GM18520 (cell line): ENCODE measurements around the gene EDEM1.
"Not testable (repeated sequence)": the region's sequence is repeated elsewhere in the genome, so short reads cannot be mapped to it uniquely, and the experiment has no call there.

ENCODE experiments used
- ATAC-seq: cut with Tn5 transposase; IDR thresholded peaks from one replicate; pipeline ENCODE4 v1.9.1; 2021; ENCODE audit not compliant: unreplicated experiment

EDEM1 gene

DNA sequence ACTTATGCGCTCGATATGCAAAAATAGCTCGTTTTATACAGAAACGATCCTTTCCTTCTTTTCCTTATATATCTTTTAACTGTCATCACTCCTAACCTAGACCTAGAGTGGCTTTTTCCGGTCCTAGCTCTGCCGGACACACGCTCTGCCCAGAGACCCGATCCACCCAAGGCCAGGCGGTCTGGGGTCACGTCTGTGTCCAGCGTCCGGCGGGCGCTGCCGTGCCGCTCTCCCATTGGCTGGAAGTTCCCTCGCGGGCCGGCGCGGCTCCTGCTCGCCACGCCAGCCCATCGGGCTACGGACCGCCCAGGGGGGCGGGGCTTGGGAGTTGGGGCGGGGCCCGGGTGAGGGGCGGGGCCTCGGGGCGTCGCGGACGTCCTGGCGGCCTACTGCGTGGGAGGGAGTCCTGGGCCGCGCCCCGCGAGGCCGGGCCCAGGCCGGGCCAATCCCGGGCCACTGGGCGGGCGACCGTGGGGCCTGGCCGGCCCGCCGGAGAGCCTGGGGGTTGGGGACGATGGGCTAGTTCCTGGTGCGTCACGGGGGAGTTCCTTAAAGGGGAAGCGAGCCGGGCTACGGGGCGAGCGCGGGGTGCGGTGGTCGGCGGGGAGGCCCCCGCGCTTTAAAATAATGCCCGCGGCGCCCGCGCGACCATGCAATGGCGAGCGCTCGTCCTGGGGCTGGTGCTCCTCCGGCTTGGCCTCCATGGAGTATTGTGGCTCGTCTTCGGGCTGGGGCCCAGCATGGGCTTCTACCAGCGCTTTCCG, at the start of gene EDEM1:
Gene EDEM1 (plus strand): TSS at position 552 of the 764 bp plus-strand sequence. CDS start 99 bp downstream, at position 651.
- ATAC-seq = peak; percentile 86

DNA sequence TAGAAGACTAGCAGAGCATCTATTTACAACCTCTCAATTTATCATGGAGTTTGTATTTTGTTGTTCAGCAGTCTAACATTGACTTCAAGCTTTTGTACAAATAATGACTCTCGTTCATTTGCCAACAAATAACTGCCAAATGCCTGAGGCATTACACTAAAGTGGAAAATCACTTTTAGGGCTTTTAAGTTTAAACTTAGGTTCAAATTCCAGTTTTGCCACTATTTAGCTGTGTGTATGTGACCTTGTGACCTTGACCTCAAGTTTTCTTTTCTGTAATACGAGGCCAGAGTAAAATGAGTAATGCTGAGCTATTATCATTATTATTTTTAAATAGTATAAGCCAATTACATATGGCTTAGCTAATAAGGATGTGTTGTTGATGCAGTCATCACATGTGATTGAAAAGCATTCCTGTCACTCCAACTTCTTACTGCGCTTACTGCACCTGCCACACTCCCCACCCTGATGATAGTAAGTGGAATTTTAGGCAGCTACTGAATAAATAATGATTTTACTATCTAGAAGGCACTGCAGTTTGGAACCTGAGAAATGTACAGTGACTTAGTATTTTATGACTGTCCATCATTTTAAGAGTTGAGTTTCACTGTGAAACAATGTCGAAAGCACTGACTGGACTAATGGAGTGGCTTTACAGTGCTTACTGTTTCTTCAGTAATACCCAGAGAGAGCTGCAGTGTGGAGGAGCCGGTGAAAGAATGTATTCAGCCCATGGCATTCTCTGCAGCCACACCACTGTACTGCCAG, 49.1 kb upstream of the EDEM1 start:
- no peak for ATAC-seq

- no peak for ATAC-seq
These were observed 47.3 kb upstream of the EDEM1 start for GRCh38 chr3:5140230-5140621.

DNA sequence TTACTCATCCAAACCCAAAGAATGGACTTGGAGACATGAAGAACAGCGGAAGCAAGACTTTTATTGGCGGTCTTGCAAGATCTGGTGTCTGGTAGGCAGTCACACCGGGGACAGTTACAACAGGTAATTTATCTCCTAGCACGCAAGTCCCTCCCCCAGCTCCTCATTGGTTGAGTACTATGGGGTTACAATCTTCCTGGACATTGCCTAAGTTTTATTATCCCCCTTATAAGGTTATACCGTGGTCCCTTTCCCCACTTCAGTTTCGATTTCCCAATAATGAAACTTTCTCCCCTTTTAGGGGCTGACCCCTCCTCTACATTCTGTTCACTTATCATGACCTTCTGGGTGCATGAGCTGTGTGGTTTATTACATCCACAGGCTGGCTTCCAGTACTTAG, 46.7 kb upstream of the EDEM1 start:
- no peak for ATAC-seq

GRCh38 chr3:5141760-5142159, 45.7 kb upstream of the EDEM1 start:
- no peak for ATAC-seq

DNA sequence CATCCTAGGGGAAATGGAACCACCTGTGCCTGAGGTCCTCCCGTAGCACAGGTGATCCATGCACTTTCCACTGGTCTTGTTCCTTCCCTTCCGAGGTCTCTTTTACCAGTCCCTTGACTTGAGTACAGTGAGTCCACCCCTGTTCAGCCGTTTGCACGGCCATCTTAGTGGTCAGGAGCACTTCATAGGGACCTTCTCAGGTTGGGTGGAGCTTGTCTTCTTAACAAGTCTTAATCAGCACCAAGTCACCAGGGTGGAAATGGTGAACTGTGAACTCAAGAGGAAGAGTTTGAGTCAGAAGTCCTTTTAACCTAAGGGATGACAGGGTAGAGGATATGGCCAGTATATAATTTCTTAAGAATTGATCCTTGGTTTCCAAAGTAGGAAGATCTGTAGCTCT, 44.0 kb upstream of the EDEM1 start:
- no peak for ATAC-seq

- ATAC-seq = no peak
These were observed 43.1 kb upstream of the EDEM1 start for GRCh38 chr3:5144316-5144994.

DNA sequence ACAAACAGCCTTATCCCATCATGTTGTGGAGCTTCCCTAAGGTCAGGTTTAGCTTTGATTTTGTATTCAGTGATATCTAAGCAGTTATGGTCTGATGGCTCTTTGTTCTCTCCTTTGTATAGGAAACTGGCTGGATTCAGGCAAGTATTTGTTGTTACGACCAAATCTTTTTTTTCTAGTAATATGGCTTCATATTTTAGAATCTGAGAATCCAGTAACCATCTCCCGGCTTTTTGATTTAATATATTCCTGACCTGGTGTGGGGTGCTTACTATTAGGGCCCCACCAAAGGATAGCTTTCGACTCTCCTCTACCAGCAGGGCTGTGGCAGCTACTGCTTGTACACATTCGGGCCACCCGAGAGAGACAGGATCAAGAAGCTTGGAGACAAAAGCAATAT, 42.4 kb upstream of the EDEM1 start:
- ATAC-seq = no peak

DNA sequence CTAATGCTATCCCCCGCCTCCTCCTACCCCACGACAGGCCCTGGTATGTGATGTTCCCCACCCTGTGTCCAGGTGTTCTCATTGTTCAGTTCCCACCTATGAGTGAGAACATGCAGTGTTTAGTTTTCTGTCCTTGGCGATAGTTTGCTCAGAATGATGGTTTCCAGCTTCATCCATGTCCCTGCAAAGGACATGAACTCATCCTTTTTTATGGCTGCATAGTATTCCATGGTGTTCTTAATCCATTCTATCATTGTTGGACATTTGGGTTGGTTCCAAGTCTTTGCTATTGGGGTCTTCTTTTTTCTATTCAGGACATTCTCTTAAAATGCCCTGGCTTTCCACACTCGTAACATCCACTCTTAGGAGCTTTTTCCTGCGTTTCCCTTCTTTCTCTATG, 40.4 kb upstream of the EDEM1 start:
- ATAC-seq = not testable (repeated sequence)

DNA sequence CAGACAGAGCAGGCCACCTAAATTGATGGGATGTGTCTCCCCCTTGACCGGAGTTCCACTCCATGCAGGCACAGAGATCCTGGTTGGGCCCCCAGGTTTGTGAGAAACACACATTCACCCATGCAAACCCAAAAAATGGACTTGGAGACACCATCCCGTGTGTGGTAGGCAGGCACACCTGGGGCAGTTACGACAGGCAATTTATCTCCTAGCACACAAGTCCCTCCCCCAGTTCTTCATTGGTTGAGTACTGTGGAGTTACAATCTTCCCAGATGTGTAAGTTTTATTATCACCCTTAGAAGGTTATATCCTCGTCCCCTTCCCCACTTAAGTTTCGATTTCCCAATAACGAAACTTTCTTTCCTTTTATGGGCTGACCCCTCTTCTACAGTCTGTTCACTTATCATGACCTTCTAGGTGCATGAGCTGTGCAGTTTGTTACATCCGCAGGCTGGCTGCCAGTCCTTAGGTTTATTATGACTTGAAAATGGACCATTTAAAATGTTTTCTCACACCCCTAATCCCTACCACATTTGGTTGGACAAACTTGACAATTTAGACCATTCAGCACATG, 38.1 kb upstream of the EDEM1 start:
- no peak for ATAC-seq

DNA sequence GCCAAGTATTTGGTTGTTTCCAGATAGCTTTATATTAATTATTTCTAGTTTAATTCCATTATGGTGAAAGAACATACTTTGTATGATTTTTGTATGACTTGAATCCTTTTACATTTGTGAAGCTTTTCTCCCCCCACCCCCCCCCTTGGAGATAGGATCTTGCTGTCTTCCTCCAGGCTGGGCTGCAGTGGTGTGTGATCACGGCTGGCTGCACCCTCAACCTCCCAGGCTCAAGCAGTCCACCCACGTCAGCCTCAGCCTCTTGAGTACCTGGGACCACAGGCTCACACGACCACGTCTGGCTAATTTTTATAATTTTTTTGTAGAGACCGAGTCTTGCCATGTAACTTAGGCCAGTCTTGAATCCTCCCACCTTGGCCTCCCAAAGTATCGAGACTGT, 35.9 kb upstream of the EDEM1 start:
- ATAC-seq = no peak

DNA sequence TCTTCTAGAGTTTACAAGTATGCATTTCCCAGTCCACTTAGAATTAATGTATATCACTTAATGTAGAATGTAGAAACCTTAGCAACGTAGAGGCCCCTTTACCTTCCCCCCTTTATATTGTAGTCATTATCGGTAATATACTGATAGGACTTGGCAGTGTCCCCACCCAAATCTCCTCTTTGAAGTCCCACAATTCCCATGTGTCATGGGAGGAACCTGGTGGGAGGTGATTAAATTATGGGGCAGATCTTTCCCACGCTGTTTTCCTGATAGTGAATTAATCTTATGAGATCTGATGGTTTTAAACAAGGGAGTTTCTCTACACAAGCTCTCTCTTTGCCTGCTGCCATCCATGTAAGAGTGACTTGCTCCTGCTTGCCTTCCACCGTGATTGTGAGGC, 34.4 kb upstream of the EDEM1 start:
- no peak for ATAC-seq

- ATAC-seq = no peak
These were observed 32.3 kb upstream of the EDEM1 start for GRCh38 chr3:5155241-5155640.

DNA sequence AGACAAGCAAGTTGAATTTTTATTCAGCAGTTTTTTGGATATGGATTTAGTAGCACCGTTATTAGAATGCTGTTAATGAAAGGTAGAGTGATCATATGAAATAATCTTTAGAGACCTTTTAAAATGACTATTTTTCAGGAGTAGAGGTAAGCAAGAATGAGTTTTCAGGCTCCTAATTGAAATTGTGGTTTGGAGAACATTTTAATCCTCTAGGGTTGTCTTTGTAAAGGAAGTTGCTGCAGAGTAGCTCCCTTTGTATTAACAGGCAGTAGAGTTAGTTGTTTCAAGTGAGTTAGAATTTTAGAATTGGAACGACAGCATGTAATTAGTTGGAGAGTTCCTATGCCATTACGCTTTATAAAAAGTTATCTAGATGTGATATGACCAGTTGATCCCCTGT, 27.2 kb upstream of the EDEM1 start:
- no peak for ATAC-seq

- ATAC-seq = no peak
These were observed 26.3 kb upstream of the EDEM1 start for GRCh38 chr3:5160940-5161858.

GRCh38 chr3:5162102-5162501, 25.4 kb upstream of the EDEM1 start:
- no peak for ATAC-seq

DNA sequence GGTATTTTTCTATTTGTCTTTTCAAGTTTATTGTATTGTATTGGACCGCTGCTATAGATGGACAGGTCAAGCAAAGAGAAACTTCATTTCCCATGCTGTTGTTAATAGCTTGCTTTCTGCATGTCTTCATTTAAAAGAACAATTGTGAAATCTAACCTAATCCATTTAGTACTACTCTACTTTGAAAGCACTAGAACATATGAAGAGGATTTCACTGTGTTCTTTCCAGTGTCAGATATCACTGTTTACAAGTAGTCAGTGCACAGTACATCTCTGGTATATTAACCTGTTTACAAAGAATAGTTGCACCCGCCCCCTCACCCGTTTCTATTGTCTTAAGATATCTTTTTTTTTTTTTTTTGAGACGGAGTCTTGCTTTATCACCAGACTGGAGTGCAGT, 21.8 kb upstream of the EDEM1 start:
- no peak for ATAC-seq

DNA sequence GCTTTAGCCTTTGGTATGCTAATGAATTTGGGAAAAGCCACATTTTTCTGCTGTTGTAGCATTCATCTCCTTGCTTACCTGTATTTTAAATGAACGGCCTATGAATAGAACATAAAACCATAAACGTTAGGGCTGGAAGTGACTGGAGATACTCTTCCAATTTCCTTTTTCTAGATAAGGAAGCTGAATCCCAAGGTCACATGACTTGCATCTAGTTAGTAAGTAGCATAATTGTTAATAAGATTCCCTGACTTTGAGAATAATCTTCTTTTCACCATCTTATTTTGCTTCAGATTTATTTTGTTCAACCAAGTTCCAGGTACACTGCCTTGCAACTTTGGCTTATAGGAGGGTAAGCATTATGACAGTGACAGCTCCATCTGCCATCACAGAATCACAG, 20.7 kb upstream of the EDEM1 start:
- ATAC-seq = no peak

GRCh38 chr3:5168110-5168509, 19.4 kb upstream of the EDEM1 start:
- ATAC-seq = no peak

GRCh38 chr3:5169807-5170206, 17.7 kb upstream of the EDEM1 start:
- no peak for ATAC-seq

DNA sequence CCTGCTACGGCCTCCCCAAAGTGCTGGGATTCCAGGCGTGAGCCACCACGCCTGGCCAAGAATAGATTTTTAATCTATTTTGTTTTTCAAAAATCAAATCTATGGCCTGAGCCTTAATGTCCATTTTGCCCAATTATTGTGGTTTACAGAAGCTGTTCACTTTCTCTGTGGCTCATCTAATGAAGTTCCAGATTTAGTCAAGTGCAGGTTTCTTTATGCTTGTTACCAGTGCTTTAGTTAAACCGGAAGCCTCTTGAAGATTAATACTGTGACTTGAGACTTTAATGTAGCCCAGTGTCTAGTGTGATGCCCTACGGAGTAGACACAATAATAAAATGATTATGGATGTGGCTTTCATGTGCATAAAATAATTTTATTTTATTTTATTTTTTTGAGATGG, 16.5 kb upstream of the EDEM1 start:
- ATAC-seq = no peak
